GM12878 (cell line): Measurements from ENCODE around the gene PRR23B. TPM values are rescaled to one million over a fixed set of nuclear protein-coding genes. Genes with fewer than 3 reads are reported as not detected.

Experiments used
- ATAC-seq: fragments of 200-7000 bp; cut with Tn5 transposase; 3 replicates; pipeline ENCODE4 v1.9.1; 2020; ENCODE audit warnings: mild to moderate bottlenecking, moderate library complexity
- Bru-seq: library from RNA; stranded (reverse); fragments of 400-500 nt; gene quantifications from one replicate; lab custom pipeline; 2021; lab: Mats Ljungman, UMichigan
- BruChase-seq, 2 experiments: library from RNA; stranded (reverse); fragments of 400-500 nt; gene quantifications; one replicate each; lab custom pipeline; 2021; lab: Mats Ljungman, UMichigan
- BruUV-seq: library from RNA; stranded (reverse); fragments of 400-500 nt; replicated peaks from 2 replicates; lab custom pipeline; 2021; lab: Mats Ljungman, UMichigan
- CTCF ChIA-PET: fragments of 300-600 bp; sonication (Branson Sonifier 250); formaldehyde crosslinking; extraction: SDS; loops from one replicate; lab custom pipeline; 2021; ENCODE audit warnings: inconsistent platforms; lab: Yijun Ruan, JAX
- POLR2A ChIA-PET: fragments of 350-600 bp; formaldehyde crosslinking; extraction: SDS; loops from one replicate; lab custom pipeline; 2021; ENCODE audit warnings: inconsistent platforms; lab: Charles Lee
- RAD21 ChIA-PET: fragments of 300-600 bp; sonication (Branson Sonifier 250); formaldehyde crosslinking; loops from one replicate; lab custom pipeline; 2023; ENCODE audit warnings: antibody characterized with exemption; ENCODE audit not compliant: unreplicated experiment; lab: Charles Lee
- SMC1A ChIA-PET: fragments of 300-600 bp; sonication (Branson Sonifier 250); formaldehyde crosslinking; loops from one replicate; lab custom pipeline; 2023; ENCODE audit not compliant: unreplicated experiment, uncharacterized antibody; lab: Charles Lee
- DNase-seq: peaks from one replicate; pipeline ENCODE4 v3.0.0-alpha.2; 2011; ENCODE audit warnings: low read depth, low spot score
- FAIRE-seq: peaks from 3 replicates; lab custom pipeline; 2011; peaks lifted over from hg19 to GRCh38; lab: Jason Lieb, UNC
- H2AFZ ChIP-seq: 2 replicates; pipeline ENCODE4 v1.6.0; 2011; ENCODE audit warnings: low read depth, low read length, control low read depth; ENCODE audit not compliant: control insufficient read depth
- H3K27ac ChIP-seq: 2 replicates; pipeline ENCODE4 v1.5.1; 2011; ENCODE audit warnings: control low read depth; ENCODE audit not compliant: control insufficient read depth, insufficient read depth
- H3K27me3 ChIP-seq, 2 experiments: replicated peaks in 1 of 2; 2 replicates each; pipeline versions ENCODE4 v1.6.0 to v1.6.1; 2011; ENCODE audit warnings: low read length in 1 of 2; ENCODE audit not compliant: control insufficient read depth in 2 of 2, insufficient read depth in 2 of 2
- H3K36me3 ChIP-seq, 2 experiments: 2 replicates each; pipeline ENCODE4 v1.5.1; 2011; ENCODE audit warnings: low read length in 1 of 2; ENCODE audit not compliant: control insufficient read depth in 2 of 2, insufficient read depth in 2 of 2
- H3K4me1 ChIP-seq: 2 replicates; pipeline ENCODE4 v1.6.1; 2011; ENCODE audit warnings: mild to moderate bottlenecking, low read length, moderate library complexity, mixed read lengths; ENCODE audit not compliant: control insufficient read depth, insufficient read depth
- H3K4me2 ChIP-seq: 2 replicates; pipeline ENCODE4 v1.6.0; 2011; ENCODE audit warnings: control low read depth; ENCODE audit not compliant: control insufficient read depth, insufficient read depth
- H3K4me3 ChIP-seq: fragments of 200-600 bp; sonication (generic); 2 replicates; pipeline ENCODE4 v1.5.1; 2016
- H3K79me2 ChIP-seq: 2 replicates; pipeline ENCODE4 v1.6.0; 2011; ENCODE audit warnings: low read length; ENCODE audit not compliant: control insufficient read depth, insufficient read depth
- H3K9ac ChIP-seq: 2 replicates; pipeline ENCODE4 v1.8.0; 2011; ENCODE audit warnings: low read length, control low read depth, mixed read lengths; ENCODE audit not compliant: control insufficient read depth, insufficient read depth
- H3K9me3 ChIP-seq: replicated peaks from 3 replicates; pipeline ENCODE4 v1.5.1; 2011; ENCODE audit warnings: mild to moderate bottlenecking, low read length; ENCODE audit not compliant: control insufficient read depth, insufficient read depth
- H4K20me1 ChIP-seq: 2 replicates; pipeline ENCODE4 v1.6.0; 2011; ENCODE audit not compliant: control insufficient read depth, insufficient read depth
- CHD4 ChIP-seq: fragments of 200-600 bp; sonication (generic); IDR thresholded peaks from 2 replicates; pipeline ENCODE4 v1.6.1; 2016; ENCODE audit warnings: mild to moderate bottlenecking
- CTCF ChIP-seq, 3 experiments: IDR thresholded peaks in 2 of 3; conservative IDR thresholded peaks in 1 of 3; 2 replicates each; pipeline ENCODE4 v1.5.1; 2011; ENCODE audit warnings: low read depth in 3 of 3, low read length in 3 of 3, mild to moderate bottlenecking in 3 of 3, control low read depth in 2 of 3, moderate library complexity in 2 of 3, inconsistent platforms in 1 of 3, mixed read lengths in 1 of 3; ENCODE audit not compliant: control insufficient read depth in 2 of 3, insufficient read depth in 1 of 3; ENCODE audit errors: extremely low read depth in 1 of 3
- MEF2A ChIP-seq: IDR thresholded peaks from 2 replicates; pipeline ENCODE4 v1.6.1; 2011; ENCODE audit warnings: low read depth, mild to moderate bottlenecking, low read length, moderate library complexity; ENCODE audit not compliant: insufficient read depth
- NFYA ChIP-seq: IDR thresholded peaks from 2 replicates; pipeline ENCODE4 v1.6.1; 2011; ENCODE audit warnings: low read depth, mild to moderate bottlenecking, low read length, improper control_type of control experiment, borderline replicate concordance
- WGBS: methylation state at CpG from one replicate; pipeline ENCODE4 v1.1.6; 2016; ENCODE audit warnings: low lambda C conversion rate; ENCODE audit not compliant: insufficient replicate concordance, insufficient coverage; ENCODE audit errors: missing lambda C conversion rate; 5-methylcytosine and 5-hydroxymethylcytosine counted together
- in situ Hi-C: fragments of 300-500 bp; cut with MboI; formaldehyde crosslinking; loops from 9 replicates; pipeline ENCODE4 v1.14.3; 2018; ENCODE audit warnings: mixed read lengths
- intact Hi-C: fragments of 100-400 bp; cut with micrococcal nuclease; formaldehyde crosslinking; loops from one replicate; pipeline ENCODE4 v1.14.2; 2022; ENCODE audit not compliant: unreplicated experiment
- long read RNA-seq, 2 experiments: library from polyadenylated mRNA; unstranded; transcript quantifications; one replicate each; pipeline ENCODE4 v2.0.0, GENCODE V29; 2019 to 2020
- polyA minus RNA-seq, 3 experiments: library from RNA; depleted of rRNA, polyadenylated mRNA; stranded (reverse); fragments of >200 nt; gene quantifications; 2 replicates each; pipeline ENCODE4 v1.2.3, GENCODE V29; 2011
- polyA plus RNA-seq, 11 experiments: library from polyadenylated mRNA; depleted of rRNA in 4 of 11; unstranded in 6 of 11; stranded (reverse) in 5 of 11; fragments of >200 nt; fragmentation: Nextera tagmentation in 4 of 11; fragmentation: Illumina TruSeq in 1 of 11; extraction: Ambion mirVana in 4 of 11; extraction: Trizol in 1 of 11; gene quantifications; 1 replicate in 1 of 11; 2 replicates in 10 of 11; pipeline versions ENCODE4 v1.2.1 to v1.2.3, GENCODE V29; 2011 to 2016; ENCODE audit warnings: inconsistent platforms in 2 of 11, missing spikeins in 2 of 11, low read depth in 1 of 11
- total RNA-seq, 4 experiments: library from RNA; depleted of rRNA in 3 of 4; stranded (reverse); fragments of >200 nt in 3 of 4; fragmentation: Illumina TruSeq in 1 of 4; extraction: Trizol in 1 of 4; gene quantifications; 2 replicates each; pipeline versions ENCODE4 v1.2.1 to v1.2.3, GENCODE V29; 2013 to 2021

PRR23B gene
- not detected in 2 replicates for total RNA-seq (2013; cell fraction: nucleolus; rRNA removed)
- total RNA-seq (2014; rRNA removed): not detected in 2 replicates
- not detected in 2 replicates for total RNA-seq (2014; rRNA removed; fragmentation: Illumina TruSeq; extraction: Trizol)
- total RNA-seq (2021): not detected in 2 replicates
- polyA plus RNA-seq (2011; ENCODE audit: low read depth): not detected
- not detected in 2 replicates for polyA plus RNA-seq (2011; rRNA removed)
- not detected in 2 replicates for polyA plus RNA-seq (2011; cell fraction: cytosol; rRNA removed)
- polyA plus RNA-seq (2011; cell fraction: nucleus; rRNA removed): not detected in 2 replicates
- polyA plus RNA-seq (2012): not detected in 2 replicates
- not detected in 2 replicates for polyA plus RNA-seq (2014; fragmentation: Illumina TruSeq; extraction: Trizol)
- polyA plus RNA-seq (2014; fragmentation: Nextera tagmentation; extraction: Ambion mirVana): not detected
- polyA plus RNA-seq (2014; rRNA removed): not detected in 2 replicates
- polyA plus RNA-seq (2016; fragmentation: Nextera tagmentation; extraction: Ambion mirVana): not detected
- not detected in 2 replicates for polyA minus RNA-seq (2011; rRNA and poly(A)+ RNA removed)
- not detected in 2 replicates for polyA minus RNA-seq (2011; cell fraction: cytosol; rRNA and poly(A)+ RNA removed)
- polyA minus RNA-seq (2011; cell fraction: nucleus; rRNA and poly(A)+ RNA removed): not detected in 2 replicates
- not detected for Bru-seq, nascent RNA
- BruChase-seq, experiment 1, labeled RNA remaining after a 6-hour chase: not detected
- not detected for BruChase-seq, experiment 2, labeled RNA remaining after a 2-hour chase
- long read RNA-seq, experiment 1: 0 reads
- long read RNA-seq, experiment 2: 0 reads

- SMC1A ChIA-PET: no interaction called here
Measured at GRCh38 chr3:139020868-139021234, at the start of gene PRR23B. PRR23B (minus strand) TSS chr3:139020926; CDS start chr3:139020661, 265 bp downstream.

More at GRCh38 chr3:139020868-139021234, at the start of gene PRR23B:
- H3K27ac ChIP-seq: no peak within 1 kb of the TSS
- WGBS: 83% methylated on average over 19 of the region's 19 CpGs
- TF ChIP-seq NFYA (no peak), MEF2A (no peak), CHD4 (no peak), CTCF (IDR thresholded peaks at IDR 0.05 in 2 of 3, conservative IDR thresholded peaks at IDR 0.05 in 1 of 3; ENCODE audit: control insufficient read depth in 2 of 3, extremely low read depth in 1 of 3, insufficient read depth in 1 of 3, low read depth in 3 of 3, low read length in 3 of 3) (peak in 1 of 3 experiments; percentile 16; a peak in 1 of 6 replicates)
- H3K9me3 ChIP-seq: no peaks in the 10 kb centered on the region; the same call in 2 of the 3 replicates
- no peak within 1 kb of the TSS for H3K4me3 ChIP-seq
- FAIRE-seq (no peak), ATAC-seq (no peak), DNase-seq (no peak)
- RAD21 ChIA-PET: no interaction called here
- in situ Hi-C loops (no loop called here), intact Hi-C loops (no loop called here)
- H2AFZ ChIP-seq: no peak within 1 kb of the TSS
- no TSS peak for BruUV-seq
- H3K4me1 ChIP-seq: no peaks in the 10 kb centered on the region
- H3K4me2 ChIP-seq: no peak within 1 kb of the TSS
- POLR2A ChIA-PET: no interaction called here
- no peaks in the 10 kb centered on the region for H4K20me1 ChIP-seq
- H3K79me2 ChIP-seq: no peaks in the 10 kb centered on the region
- no peaks in the 10 kb centered on the region for H3K27me3 ChIP-seq
- no peaks in the 10 kb centered on the region for H3K36me3 ChIP-seq
- CTCF ChIA-PET: no interaction called here
- H3K9ac ChIP-seq: no peak within 1 kb of the TSS
